Measurements from ENCODE around the gene IQCH. TPM values are rescaled to one million over a fixed set of nuclear protein-coding genes. Genes with fewer than 3 reads are reported as not detected.

Gene IQCH
- total and polyA plus RNA-seq, 2 of the 4 experiments (the other 2 are of a cell fraction), result 0.60 to 2.5 TPM

GRCh38 chr15:67232591-67232990 lies 22.0 kb upstream of the IQCH start:
- Histone ChIP-seq H3K4me2 (ENCODE audit: low read depth, low read length) (no peak overlapping the region), H2BK15ac (ENCODE audit: low read depth, low read length) (no peak overlapping the region), H2BK20ac (ENCODE audit: low read depth, low read length) (no peak overlapping the region), H3K9ac (ENCODE audit: low read depth, low read length) (no peak overlapping the region), H2BK120ac (ENCODE audit: low read depth, low read length) (no peak overlapping the region), H3K23ac (ENCODE audit: low read depth, low read length) (no peak overlapping the region), H3K79me1 (ENCODE audit: low read depth in 1 of 2, low read length in 2 of 2) (peaks cover 3 to 29% of the 10 kb centered on the region in 2 experiments; a peak in 3 of 4 replicates), H2AK5ac (ENCODE audit: low read depth, low read length) (no peak overlapping the region), H3K4me3 (ENCODE audit: insufficient read depth, low read depth, low read length) (no peak overlapping the region), H2AK9ac (replicated peaks; ENCODE audit: low read depth, low read length, poor library complexity) (no peak overlapping the region), H2BK5ac (ENCODE audit: low read depth, low read length, poor library complexity, severe bottlenecking) (no peak overlapping the region), H3K9me1 (ENCODE audit: insufficient read depth, low read length) (no peaks in the 10 kb centered on the region; the same call in none of the 2 replicates), H4K5ac (ENCODE audit: low read depth, low read length) (no peak overlapping the region), H3K9me3 (ENCODE audit: control insufficient read depth, insufficient read depth, low read length) (no peaks in the 10 kb centered on the region), H3K14ac (replicated peaks; ENCODE audit: low read depth, low read length) (no peak overlapping the region), H3K4me1 (ENCODE audit: control insufficient read depth, insufficient read depth, low read length) (peaks cover 4% of the 10 kb centered on the region; the same call in 1 of the 2 replicates), H3K27ac (ENCODE audit: insufficient read depth, low read length) (no peak overlapping the region), H4K20me1 (ENCODE audit: insufficient read depth, low read length) (no peaks in the 10 kb centered on the region), H4K8ac (ENCODE audit: low read depth in 2 of 2, low read length in 2 of 2) (no peak overlapping the region), H3K56ac (ENCODE audit: extremely low read depth, insufficient read depth, low read length) (no peak overlapping the region), H3K36me3 (ENCODE audit: control insufficient read depth, insufficient read depth, low read length) (peaks cover 21% of the 10 kb centered on the region), H2AFZ (replicated peaks; ENCODE audit: low read length, poor library complexity) (no peak overlapping the region), H3K27me3 (ENCODE audit: control insufficient read depth, insufficient read depth, low read length) (no peaks in the 10 kb centered on the region), H3K18ac (ENCODE audit: low read depth, low read length) (no peak overlapping the region), H3K4ac (ENCODE audit: low read depth, low read length) (no peak overlapping the region), H4K91ac (ENCODE audit: insufficient read depth, low read depth, low read length) (no peak overlapping the region)
- BruUV-seq (replicated peaks), result no TSS peak
- intact Hi-C loops (cut with micrococcal nuclease), result no loop called here
- ATAC-seq (ENCODE audit: low read depth), result no peak
- no peak for DNase-seq
- TF ChIP-seq POLR2A (IDR thresholded peaks at IDR 0.05; ENCODE audit: low read depth, low read length), result no peak
- TF ChIP-seq CHD1 (IDR thresholded peaks at IDR 0.05; ENCODE audit: low read depth, low read length), result no peak
- no peak for TF ChIP-seq RAD21 (IDR thresholded peaks at IDR 0.05; ENCODE audit: low read length)
- TF ChIP-seq BHLHE40 (IDR thresholded peaks at IDR 0.05; ENCODE audit: low read depth, low read length), result no peak
- no peak for TF ChIP-seq SMC3 (IDR thresholded peaks at IDR 0.05; ENCODE audit: low read depth, low read length)
- no peak for TF ChIP-seq RCOR1 (IDR thresholded peaks at IDR 0.05; ENCODE audit: insufficient replicate concordance, low read length)
- TF ChIP-seq NFE2L2 (IDR thresholded peaks at IDR 0.05; ENCODE audit: low read depth, low read length), result no peak
- dilution Hi-C loops (cut with HindIII; ENCODE audit: low sequenced_read_pairs, unreplicated experiment), result no loop called here
- in situ Hi-C loops (cut with MboI; ENCODE audit: low sequenced_read_pairs), result no loop called here
- 60% methylated on average over 1 of the region's 3 CpGs; no CpG with 5 or more reads in 1 of the 2 experiments for WGBS, 2 experiments (ENCODE audit: extremely low coverage in 2 of 2, insufficient read length in 1 of 2)
- ChIA-PET POLR2A (ENCODE audit: unreplicated experiment) (no interaction called here), CTCF (interaction anchor here (0.7 kb wide), 1 partner anchor 271 kb away, joined by 3 read pairs; no protein-coding TSS in a partner anchor)
